Transverse colon (tissue), 4 donors: ENCODE data around the gene GON4L. TPM values are rescaled to one million over a fixed set of nuclear protein-coding genes. Genes with fewer than 3 reads are reported as not detected.
"Not testable (repeated sequence)": the region's sequence is repeated elsewhere in the genome, so short reads cannot be mapped to it uniquely, and the experiment has no call there.

ENCODE experiments used
- DNase-seq: peaks from one replicate; pipeline ENCODE4 v3.0.0-alpha.2; 2019
- H3K27ac ChIP-seq, 4 donors: fragments of 200-600 bp; sonication (generic); 2 replicates each; pipeline ENCODE4 v1.5.1; 2016 to 2018; ENCODE audit warnings: inconsistent platforms in 4 of 4
- H3K27me3 ChIP-seq: fragments of 200-600 bp; sonication (generic); 2 replicates; pipeline ENCODE4 v1.5.1; 2017; ENCODE audit warnings: inconsistent platforms
- H3K36me3 ChIP-seq, 4 donors: fragments of 200-600 bp; sonication (generic); 2 replicates each; pipeline ENCODE4 v1.5.1; 2017 to 2019; ENCODE audit warnings: inconsistent platforms in 4 of 4
- H3K4me1 ChIP-seq, 4 donors: fragments of 200-600 bp; sonication (generic); 2 replicates each; pipeline ENCODE4 v1.5.1; 2017 to 2020; ENCODE audit warnings: inconsistent platforms in 4 of 4
- H3K4me3 ChIP-seq, 4 donors: fragments of 200-600 bp; sonication (generic); 1 replicate in 1 of 4; 2 replicates in 3 of 4; pipeline versions ENCODE4 v1.5.1 to v1.6.1; 2017 to 2019; ENCODE audit warnings: inconsistent platforms in 4 of 4
- H3K9me3 ChIP-seq, 2 donors: fragments of 200-600 bp; sonication (generic); 2 replicates each; pipeline ENCODE4 v1.5.1; 2017 to 2019; ENCODE audit warnings: inconsistent platforms in 2 of 2
- EP300 ChIP-seq: sonication (generic); formaldehyde crosslinking; IDR thresholded peaks from one replicate; pipeline ENCODE4 v1.6.1; 2017; ENCODE audit warnings: antibody characterized with exemption, low read depth
- POLR2A ChIP-seq: fragments of 450-650 bp; IDR thresholded peaks from one replicate; pipeline ENCODE4 v1.6.1; 2016; ENCODE audit warnings: antibody characterized with exemption, mild to moderate bottlenecking, moderate library complexity
- POLR2AphosphoS5 ChIP-seq, 3 donors: sonication (generic); formaldehyde crosslinking; IDR thresholded peaks; one replicate each; pipeline ENCODE4 v1.6.1; 2016; ENCODE audit warnings: antibody characterized with exemption in 3 of 3
- WGBS, 2 donors: methylation state at CpG; one replicate each; pipeline ENCODE4 v1.1.5; 2018; ENCODE audit warnings: low coverage in 1 of 2; 5-methylcytosine and 5-hydroxymethylcytosine counted together
- in situ Hi-C, 4 donors: fragments of 200-750 bp; cut with MboI; loops; one replicate each; pipeline versions ENCODE4 v1.15.0 to v1.15.1; 2017; ENCODE audit warnings: low sequenced_read_pairs in 3 of 4, low pct_ligation_motif_present in 1 of 4, low pct_unique_long_range_greater_than_20kb in 1 of 4
- intact Hi-C: fragments of 100-400 bp; cut with DNase I; formaldehyde crosslinking; loops from one replicate; pipeline ENCODE4 v1.15.1; 2023; ENCODE audit warnings: low total_unique reads
- total RNA-seq, 4 donors: library from RNA; depleted of rRNA; stranded (reverse); fragments of >200 nt; gene quantifications; one replicate each; pipeline ENCODE4 v1.1.0, GENCODE V29; 2016
- TF ChIP-seq, protein P1 (sequence below), 5 experiments: fragments of 200-600 bp in 3 of 5; fragments of 450-650 bp in 2 of 5; sonication (generic) in 3 of 5; IDR thresholded peaks; 1 replicate in 2 of 5; 2 replicates in 3 of 5; pipeline ENCODE4 v1.5.1; 2016 to 2017; ENCODE audit warnings: antibody characterized with exemption in 5 of 5, inconsistent platforms in 3 of 5, mild to moderate bottlenecking in 2 of 5, moderate library complexity in 1 of 5

The GON4L gene
- total RNA-seq, 4 donors from 2014 or later = 36.3 to 75.6 (median 45.6) TPM

DNA sequence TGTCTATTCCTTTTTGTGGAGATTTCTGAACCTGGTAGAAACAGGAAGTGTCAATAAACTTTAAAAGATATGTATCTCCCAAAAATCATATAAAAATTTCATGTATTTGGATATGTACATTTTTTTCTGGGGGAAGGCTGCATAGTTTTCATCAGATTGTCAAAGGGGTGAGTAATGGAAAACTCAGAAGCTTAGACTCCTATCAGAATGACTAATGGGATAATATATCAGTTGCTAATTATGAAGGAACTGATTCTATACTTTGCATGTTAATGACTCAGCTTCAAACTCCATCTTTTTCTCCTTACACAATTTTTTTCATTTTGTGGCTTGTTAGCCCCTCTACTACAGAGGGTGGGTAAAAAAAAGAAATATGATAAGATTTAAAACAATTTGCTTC lies 55.9 kb downstream of the GON4L start:
- Histone ChIP-seq H3K36me3 (peaks cover 0 to 31% (median 13%) of the 10 kb centered on the region in 4 donors), H3K4me1 (no peaks in the 10 kb centered on the region), H3K9me3 (no peaks in the 10 kb centered on the region), H3K27me3 (no peaks in the 10 kb centered on the region), H3K4me3 (no peak overlapping the region), H3K27ac (no peak overlapping the region)
- intact Hi-C loops (no loop called here), in situ Hi-C loops (no loop called here)
- TF ChIP-seq POLR2A = no peak
- TF ChIP-seq, protein P1, sequence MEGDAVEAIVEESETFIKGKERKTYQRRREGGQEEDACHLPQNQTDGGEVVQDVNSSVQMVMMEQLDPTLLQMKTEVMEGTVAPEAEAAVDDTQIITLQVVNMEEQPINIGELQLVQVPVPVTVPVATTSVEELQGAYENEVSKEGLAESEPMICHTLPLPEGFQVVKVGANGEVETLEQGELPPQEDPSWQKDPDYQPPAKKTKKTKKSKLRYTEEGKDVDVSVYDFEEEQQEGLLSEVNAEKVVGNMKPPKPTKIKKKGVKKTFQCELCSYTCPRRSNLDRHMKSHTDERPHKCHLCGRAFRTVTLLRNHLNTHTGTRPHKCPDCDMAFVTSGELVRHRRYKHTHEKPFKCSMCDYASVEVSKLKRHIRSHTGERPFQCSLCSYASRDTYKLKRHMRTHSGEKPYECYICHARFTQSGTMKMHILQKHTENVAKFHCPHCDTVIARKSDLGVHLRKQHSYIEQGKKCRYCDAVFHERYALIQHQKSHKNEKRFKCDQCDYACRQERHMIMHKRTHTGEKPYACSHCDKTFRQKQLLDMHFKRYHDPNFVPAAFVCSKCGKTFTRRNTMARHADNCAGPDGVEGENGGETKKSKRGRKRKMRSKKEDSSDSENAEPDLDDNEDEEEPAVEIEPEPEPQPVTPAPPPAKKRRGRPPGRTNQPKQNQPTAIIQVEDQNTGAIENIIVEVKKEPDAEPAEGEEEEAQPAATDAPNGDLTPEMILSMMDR (IDR thresholded peaks at IDR 0.05) = no peak
- no peak for TF ChIP-seq POLR2AphosphoS5 (IDR thresholded peaks at IDR 0.05)
- no peak for TF ChIP-seq EP300
- no peak for DNase-seq

DNA sequence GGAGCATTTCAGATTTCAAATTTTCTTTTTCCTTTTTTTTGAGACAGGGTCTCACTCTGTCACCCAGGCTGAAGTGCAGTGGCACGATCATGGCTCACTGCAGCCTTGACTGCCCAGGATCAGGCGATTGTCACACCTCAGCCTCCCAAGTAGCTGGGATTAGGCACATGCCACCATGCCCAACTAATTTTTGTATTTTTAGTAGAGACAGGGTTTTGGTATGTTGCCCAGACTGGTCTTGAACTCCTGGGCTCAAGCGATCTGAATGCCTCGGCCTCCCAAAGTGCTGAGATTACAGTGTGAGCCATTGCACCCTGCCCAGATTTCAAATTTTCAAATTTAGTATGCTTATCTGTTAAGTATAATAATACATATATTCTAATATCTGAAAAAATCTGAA lies 61.4 kb downstream of the GON4L start:
- in situ Hi-C loops, DNase-seq, intact Hi-C loops: not testable (repeated sequence)

DNA sequence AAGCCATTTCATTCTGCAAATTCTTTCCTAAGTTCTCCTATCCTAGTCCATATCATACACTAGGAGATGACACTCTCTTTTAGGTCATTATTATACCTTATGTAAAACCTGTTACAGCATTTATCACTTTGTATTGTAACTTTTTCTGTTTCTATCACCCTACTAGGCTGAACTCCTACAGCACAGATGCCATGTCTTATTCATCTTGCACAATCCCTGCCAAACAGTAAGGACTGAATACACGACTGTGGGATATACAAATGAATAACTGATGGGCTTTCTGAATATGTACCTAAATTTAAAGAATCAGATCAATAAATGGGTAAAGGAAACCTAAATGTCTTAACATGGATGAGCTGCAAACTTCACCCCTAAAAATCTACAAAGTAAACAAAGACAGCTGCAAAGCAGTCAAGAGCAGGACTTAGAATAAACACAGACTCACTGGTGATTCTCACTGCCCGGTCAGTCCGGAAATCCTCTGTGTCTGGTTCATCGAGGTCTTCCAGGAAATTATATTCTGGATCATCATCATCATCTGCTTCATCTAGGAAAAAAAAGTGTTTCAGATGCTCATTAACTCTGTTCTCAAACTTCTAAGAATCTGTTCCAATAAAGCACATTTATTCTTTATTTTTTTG lies 62.3 kb downstream of the GON4L start:
- WGBS, 2 donors = 47 to 56% methylated on average over 4 of the region's 4 CpGs
- intact Hi-C loops = no loop called here
- Histone ChIP-seq H3K4me3 (no peak overlapping the region), H3K4me1 (no peaks in the 10 kb centered on the region), H3K27me3 (no peaks in the 10 kb centered on the region), H3K27ac (peak overlapping the region in 1 of 4 donors; percentile 49), H3K9me3 (no peaks in the 10 kb centered on the region), H3K36me3 (peaks cover 0 to 32% (median 10%) of the 10 kb centered on the region in 4 donors)
- TF ChIP-seq, protein P1 (IDR thresholded peaks at IDR 0.05) = no peak
- TF ChIP-seq POLR2A (no peak), EP300 (no peak), POLR2AphosphoS5 (IDR thresholded peaks at IDR 0.05) (no peak)
- DNase-seq = no peak
- in situ Hi-C loops = no loop called here

More for the DNA sequence above, 61.4 kb downstream of the GON4L start:
- not testable (repeated sequence) for H3K4me1 ChIP-seq, H3K27me3 ChIP-seq, H3K4me3 ChIP-seq, H3K9me3 ChIP-seq
- Histone ChIP-seq H3K36me3 (peaks cover 0 to 41% (median 13%) of the 10 kb centered on the region in 4 donors), H3K27ac (peak overlapping the region in 1 of 4 donors; percentile 49)
- 93 to 100% methylated on average over 2 to 4 of the region's 4 CpGs for WGBS, 2 donors

DNA sequence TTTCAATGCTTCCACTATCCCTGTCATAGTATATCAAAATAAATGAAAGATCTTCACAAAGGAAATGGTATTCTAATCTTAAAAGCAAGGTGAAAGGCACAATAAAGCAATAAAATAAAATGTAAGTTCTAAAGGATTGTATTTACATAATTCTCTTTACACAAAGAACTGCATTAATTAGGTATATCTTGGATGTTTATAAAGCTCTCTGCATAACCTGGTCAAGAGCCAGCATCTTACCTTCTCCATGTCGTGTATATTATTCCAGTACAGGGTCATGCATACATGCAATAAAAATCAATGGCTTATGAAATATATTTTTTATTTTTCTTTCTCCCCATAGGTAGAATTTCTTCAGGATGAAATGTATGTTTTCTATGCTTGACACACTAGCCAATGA lies 63.8 kb downstream of the GON4L start:
- TF ChIP-seq POLR2AphosphoS5 (IDR thresholded peaks at IDR 0.05) = no peak
- TF ChIP-seq EP300 = no peak
- no peaks in the 10 kb centered on the region for H3K27me3 ChIP-seq
- no peaks in the 10 kb centered on the region for H3K4me1 ChIP-seq
- no peak for DNase-seq
- 40 to 58% methylated on average over 1 of the region's 1 CpG for WGBS, 2 donors
- no peaks in the 10 kb centered on the region for H3K9me3 ChIP-seq
- intact Hi-C loops = no loop called here
- H3K27ac ChIP-seq = no peak overlapping the region
- in situ Hi-C loops = no loop called here
- H3K4me3 ChIP-seq = no peak overlapping the region
- peaks cover 0 to 28% (median 10%) of the 10 kb centered on the region in 4 donors for H3K36me3 ChIP-seq

DNA sequence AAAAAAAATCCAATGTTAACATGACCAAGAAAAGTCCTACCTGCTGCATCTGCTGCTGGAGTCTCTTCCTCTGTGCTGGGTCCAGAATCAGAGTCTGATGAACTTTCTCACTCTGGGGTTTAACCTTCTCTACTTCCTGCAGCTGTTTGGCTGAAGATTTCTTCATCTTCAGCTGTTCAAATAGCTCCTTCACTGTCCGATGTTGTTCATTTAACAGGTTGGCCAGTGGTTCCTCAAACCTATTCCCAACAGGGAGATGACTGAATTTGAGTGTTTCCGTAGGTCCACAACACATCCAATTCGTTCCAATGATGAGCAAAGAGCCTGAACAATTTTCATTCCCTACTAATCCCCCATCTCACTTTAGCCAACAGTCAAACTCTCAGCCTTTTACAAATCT lies 79.4 kb downstream of the GON4L start:
- H3K9me3 ChIP-seq = no peaks in the 10 kb centered on the region
- in situ Hi-C loops (no loop called here), intact Hi-C loops (no loop called here)
- no peaks in the 10 kb centered on the region for H3K27me3 ChIP-seq
- no peak overlapping the region for H3K27ac ChIP-seq
- no peaks in the 10 kb centered on the region for H3K4me1 ChIP-seq
- DNase-seq = no peak
- H3K4me3 ChIP-seq = no peak overlapping the region
- 86 to 93% methylated on average over 2 to 3 of the region's 3 CpGs for WGBS, 2 donors
- no peak for TF ChIP-seq POLR2AphosphoS5 (IDR thresholded peaks at IDR 0.05)
- TF ChIP-seq, protein P1 (IDR thresholded peaks at IDR 0.05) = no peak
- TF ChIP-seq EP300 = no peak
- TF ChIP-seq POLR2A = no peak
- H3K36me3 ChIP-seq = peaks cover 0 to 55% (median 20%) of the 10 kb centered on the region in 4 donors
